ENCODE measurements around the gene C4B. TPM values are rescaled to one million over a fixed set of nuclear protein-coding genes. Genes with fewer than 3 reads are reported as not detected.
"Not testable (repeated sequence)": the region's sequence is repeated elsewhere in the genome, so short reads cannot be mapped to it uniquely, and the experiment has no call there.

C4B gene
- polyA plus RNA-seq, 6 donors from 2014 or later: 0.60 to 1.0 TPM; not detected in 4

- not testable (repeated sequence) for H3K27me3 Mint-ChIP-seq; DNase-seq; H3K9me3 Mint-ChIP-seq; H3K4me3 Mint-ChIP-seq; H3K27ac Mint-ChIP-seq; H3K36me3 Mint-ChIP-seq; H3K4me1 Mint-ChIP-seq; ATAC-seq (ENCODE audit: low read depth in 2 of 2)
Measured at GRCh38 chr6:32004393-32004792, 10.2 kb upstream of the C4B start.

- H3K9me3 Mint-ChIP-seq, H3K4me3 Mint-ChIP-seq, DNase-seq, H3K36me3 Mint-ChIP-seq, H3K27me3 Mint-ChIP-seq, H3K27ac Mint-ChIP-seq, H3K4me1 Mint-ChIP-seq: not testable (repeated sequence)
- ATAC-seq (ENCODE audit: low read depth in 2 of 2): peak; percentile 83 to 93
Measured at GRCh38 chr6:32004864-32005537, 9.6 kb upstream of the C4B start.

GRCh38 chr6:32005538-32005880 lies 9.1 kb upstream of the C4B start:
- not testable (repeated sequence) for ATAC-seq (ENCODE audit: low read depth in 2 of 2); H3K4me1 Mint-ChIP-seq; H3K27ac Mint-ChIP-seq; H3K36me3 Mint-ChIP-seq; H3K4me3 Mint-ChIP-seq; H3K9me3 Mint-ChIP-seq; DNase-seq; H3K27me3 Mint-ChIP-seq

GRCh38 chr6:32005991-32006529 lies 8.5 kb upstream of the C4B start:
- not testable (repeated sequence) for H3K36me3 Mint-ChIP-seq; H3K27me3 Mint-ChIP-seq; ATAC-seq (ENCODE audit: low read depth in 2 of 2); H3K9me3 Mint-ChIP-seq; DNase-seq; H3K4me1 Mint-ChIP-seq; H3K27ac Mint-ChIP-seq; H3K4me3 Mint-ChIP-seq

- H3K27ac Mint-ChIP-seq; H3K4me3 Mint-ChIP-seq; DNase-seq; H3K36me3 Mint-ChIP-seq; H3K27me3 Mint-ChIP-seq; ATAC-seq (ENCODE audit: low read depth in 2 of 2); H3K4me1 Mint-ChIP-seq; H3K9me3 Mint-ChIP-seq: not testable (repeated sequence)
Measured at GRCh38 chr6:32007086-32007485, 7.5 kb upstream of the C4B start.

GRCh38 chr6:32008037-32008436 lies 6.6 kb upstream of the C4B start:
- H3K27ac Mint-ChIP-seq; DNase-seq; H3K4me3 Mint-ChIP-seq; H3K36me3 Mint-ChIP-seq; H3K27me3 Mint-ChIP-seq; H3K9me3 Mint-ChIP-seq; ATAC-seq (ENCODE audit: low read depth in 2 of 2); H3K4me1 Mint-ChIP-seq: not testable (repeated sequence)

GRCh38 chr6:32008616-32009015 lies 6.0 kb upstream of the C4B start:
- not testable (repeated sequence) for H3K4me1 Mint-ChIP-seq; ATAC-seq (ENCODE audit: low read depth in 2 of 2); H3K27me3 Mint-ChIP-seq; H3K36me3 Mint-ChIP-seq; H3K9me3 Mint-ChIP-seq; DNase-seq; H3K4me3 Mint-ChIP-seq
- H3K27ac Mint-ChIP-seq: peak overlapping the region in 1 of 6 donors; percentile 73

- DNase-seq; H3K9me3 Mint-ChIP-seq; H3K4me3 Mint-ChIP-seq; H3K27ac Mint-ChIP-seq; H3K27me3 Mint-ChIP-seq; H3K4me1 Mint-ChIP-seq; ATAC-seq (ENCODE audit: low read depth in 2 of 2); H3K36me3 Mint-ChIP-seq: not testable (repeated sequence)
Measured at GRCh38 chr6:32009537-32009936, 5.1 kb upstream of the C4B start.

- H3K4me3 Mint-ChIP-seq; ATAC-seq (ENCODE audit: low read depth in 2 of 2); H3K4me1 Mint-ChIP-seq; H3K36me3 Mint-ChIP-seq; H3K27me3 Mint-ChIP-seq; DNase-seq; H3K9me3 Mint-ChIP-seq: not testable (repeated sequence)
- H3K27ac Mint-ChIP-seq: peak overlapping the region in 1 of 6 donors; percentile 47
Measured at GRCh38 chr6:32010856-32011530, 3.6 kb upstream of the C4B start.

- not testable (repeated sequence) for H3K27ac Mint-ChIP-seq; H3K4me1 Mint-ChIP-seq; H3K4me3 Mint-ChIP-seq; H3K9me3 Mint-ChIP-seq; ATAC-seq (ENCODE audit: low read depth in 2 of 2); DNase-seq; H3K36me3 Mint-ChIP-seq; H3K27me3 Mint-ChIP-seq
Measured at GRCh38 chr6:32012941-32013617, 1.5 kb upstream of the C4B start.

GRCh38 chr6:32013738-32014137 lies 857 bp upstream of the C4B start:
- not testable (repeated sequence) for H3K9me3 Mint-ChIP-seq

GRCh38 chr6:32022100-32022499 lies 7.5 kb downstream of the C4B start:
- not testable (repeated sequence) for H3K27me3 Mint-ChIP-seq, H3K4me1 Mint-ChIP-seq, H3K36me3 Mint-ChIP-seq, H3K4me3 Mint-ChIP-seq, H3K9me3 Mint-ChIP-seq, H3K27ac Mint-ChIP-seq, DNase-seq
- peak in 1 of 2 donors; percentile 43 for ATAC-seq (ENCODE audit: low read depth in 2 of 2)

More at GRCh38 chr6:32013738-32014137, 857 bp upstream of the C4B start:
- H3K36me3 Mint-ChIP-seq; H3K4me1 Mint-ChIP-seq; ATAC-seq (ENCODE audit: low read depth in 2 of 2); H3K4me3 Mint-ChIP-seq; H3K27me3 Mint-ChIP-seq; DNase-seq; H3K27ac Mint-ChIP-seq: not testable (repeated sequence)

GRCh38 chr6:32028631-32029030 lies 14.0 kb downstream of the C4B start:
- not testable (repeated sequence) for H3K27ac Mint-ChIP-seq; ATAC-seq (ENCODE audit: low read depth in 2 of 2); H3K4me1 Mint-ChIP-seq; DNase-seq; H3K27me3 Mint-ChIP-seq; H3K4me3 Mint-ChIP-seq; H3K36me3 Mint-ChIP-seq; H3K9me3 Mint-ChIP-seq

GRCh38 chr6:32029553-32029952 lies 15.0 kb downstream of the C4B start:
- H3K27me3 Mint-ChIP-seq; H3K36me3 Mint-ChIP-seq; DNase-seq; H3K4me1 Mint-ChIP-seq; H3K9me3 Mint-ChIP-seq; H3K27ac Mint-ChIP-seq; H3K4me3 Mint-ChIP-seq; ATAC-seq (ENCODE audit: low read depth in 2 of 2): not testable (repeated sequence)
